ENCODE data around the gene ADI1.
A peak's percentile ranks its signal among the peaks of the same experiment; 100 is the strongest.

DNA sequence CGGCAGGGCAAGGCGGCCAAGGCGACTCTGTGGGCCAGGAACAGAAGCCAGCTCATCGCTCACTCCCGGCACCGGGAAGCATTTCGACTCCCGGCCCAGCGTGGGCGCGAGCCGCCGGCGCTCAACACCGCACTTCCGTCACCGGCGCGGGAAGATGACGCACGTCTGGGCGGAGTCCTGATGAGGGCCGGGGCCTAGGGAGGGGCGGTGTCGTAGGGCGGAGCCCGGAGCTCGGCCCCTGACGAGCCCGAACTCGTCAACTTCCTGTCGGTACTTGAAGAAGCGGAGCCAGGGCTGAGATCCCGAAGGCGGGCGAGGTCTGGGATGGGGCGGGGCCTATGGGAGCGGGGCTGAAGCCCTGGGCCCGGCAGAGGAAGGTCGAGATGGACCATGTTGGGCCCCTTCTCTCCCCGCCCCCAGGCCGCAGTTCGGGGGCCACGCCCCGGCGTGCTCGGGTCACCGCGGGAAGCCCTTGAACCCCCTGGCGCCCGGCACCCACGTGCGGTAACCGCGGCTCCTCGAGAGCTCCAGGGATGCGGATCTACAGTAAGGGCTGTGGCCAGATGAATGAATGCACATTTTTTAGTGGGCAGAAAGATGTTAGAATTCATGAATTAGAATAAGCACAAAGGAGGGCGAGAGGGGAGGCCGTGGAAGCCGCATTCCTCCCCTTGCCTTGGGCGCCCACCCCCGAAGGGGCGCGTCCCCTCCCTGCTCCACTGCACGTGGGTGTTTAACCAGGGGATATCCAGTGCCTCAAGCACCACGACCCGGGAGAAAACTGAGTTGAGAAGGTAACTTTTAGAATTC lies 39.1 kb upstream of the ADI1 start, which contains the start of gene RNASEH1:
- TF ChIP-seq, protein P1, sequence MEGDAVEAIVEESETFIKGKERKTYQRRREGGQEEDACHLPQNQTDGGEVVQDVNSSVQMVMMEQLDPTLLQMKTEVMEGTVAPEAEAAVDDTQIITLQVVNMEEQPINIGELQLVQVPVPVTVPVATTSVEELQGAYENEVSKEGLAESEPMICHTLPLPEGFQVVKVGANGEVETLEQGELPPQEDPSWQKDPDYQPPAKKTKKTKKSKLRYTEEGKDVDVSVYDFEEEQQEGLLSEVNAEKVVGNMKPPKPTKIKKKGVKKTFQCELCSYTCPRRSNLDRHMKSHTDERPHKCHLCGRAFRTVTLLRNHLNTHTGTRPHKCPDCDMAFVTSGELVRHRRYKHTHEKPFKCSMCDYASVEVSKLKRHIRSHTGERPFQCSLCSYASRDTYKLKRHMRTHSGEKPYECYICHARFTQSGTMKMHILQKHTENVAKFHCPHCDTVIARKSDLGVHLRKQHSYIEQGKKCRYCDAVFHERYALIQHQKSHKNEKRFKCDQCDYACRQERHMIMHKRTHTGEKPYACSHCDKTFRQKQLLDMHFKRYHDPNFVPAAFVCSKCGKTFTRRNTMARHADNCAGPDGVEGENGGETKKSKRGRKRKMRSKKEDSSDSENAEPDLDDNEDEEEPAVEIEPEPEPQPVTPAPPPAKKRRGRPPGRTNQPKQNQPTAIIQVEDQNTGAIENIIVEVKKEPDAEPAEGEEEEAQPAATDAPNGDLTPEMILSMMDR (IDR thresholded peaks at IDR 0.05 in 4 of 5, conservative IDR thresholded peaks at IDR 0.05 in 1 of 5): no peak
- TF ChIP-seq POLR2A (IDR thresholded peaks at IDR 0.05): peak; percentile 85 to 90
